Stimulated activated CD8-positive, alpha-beta memory T cell treated with anti-CD3 and anti-CD28 coated beads, Interleukin-4, amount 100 ng/mL, for 48 hours (primary cell): Measurements from ENCODE around the gene PASD1.
"Not testable (repeated sequence)": the region's sequence is repeated elsewhere in the genome, so short reads cannot be mapped to it uniquely, and the experiment has no call there.

Experiments
- DNase-seq: peaks from one replicate; pipeline ENCODE4 v3.0.0-alpha.2; 2020

Gene PASD1

GRCh38 chrX:151563449-151563848, at the start of gene PASD1:
TSS of gene PASD1 (plus strand) at chrX:151563675. CDS start at chrX:151601554, 37,879 bp downstream.
- DNase-seq, result no peak

GRCh38 chrX:151515237-151515636, 48.2 kb upstream of the PASD1 start:
- DNase-seq, result no peak

GRCh38 chrX:151516538-151517187, 46.8 kb upstream of the PASD1 start:
- DNase-seq, result no peak

GRCh38 chrX:151517421-151517820, 46.1 kb upstream of the PASD1 start:
- DNase-seq, result no peak

- DNase-seq, result no peak
These were observed 40.1 kb upstream of the PASD1 start for GRCh38 chrX:151523351-151523750.

GRCh38 chrX:151536571-151536970, 26.9 kb upstream of the PASD1 start:
- no peak for DNase-seq

- DNase-seq, result no peak
These were observed 25.9 kb upstream of the PASD1 start for GRCh38 chrX:151537572-151537971.

- no peak for DNase-seq
These were observed 25.0 kb upstream of the PASD1 start for GRCh38 chrX:151538190-151539122.

GRCh38 chrX:151543706-151544105, 19.8 kb upstream of the PASD1 start:
- DNase-seq, result no peak

GRCh38 chrX:151546226-151546625, 17.2 kb upstream of the PASD1 start:
- DNase-seq, result not testable (repeated sequence)

GRCh38 chrX:151551176-151551575, 12.3 kb upstream of the PASD1 start:
- DNase-seq, result not testable (repeated sequence)

- DNase-seq, result no peak
These were observed 10.7 kb upstream of the PASD1 start for GRCh38 chrX:151552743-151553142.

GRCh38 chrX:151555301-151555700, 8.2 kb upstream of the PASD1 start:
- DNase-seq, result not testable (repeated sequence)

GRCh38 chrX:151562485-151562884, 990 bp upstream of the PASD1 start:
- DNase-seq, result not testable (repeated sequence)

- DNase-seq, result not testable (repeated sequence)
These were observed 472 bp upstream of the PASD1 start for GRCh38 chrX:151563003-151563402.

- no peak for DNase-seq
These were observed 560 bp downstream of the PASD1 start for GRCh38 chrX:151564035-151564434.

- not testable (repeated sequence) for DNase-seq
These were observed 3.4 kb downstream of the PASD1 start for GRCh38 chrX:151566872-151567271.

GRCh38 chrX:151570561-151570960, 7.1 kb downstream of the PASD1 start:
- no peak for DNase-seq

- DNase-seq, result not testable (repeated sequence)
These were observed 29.9 kb downstream of the PASD1 start for GRCh38 chrX:151593384-151593783.

- no peak for DNase-seq
These were observed 32.8 kb downstream of the PASD1 start for GRCh38 chrX:151596282-151596681.

GRCh38 chrX:151604931-151605330, 41.5 kb downstream of the PASD1 start:
- DNase-seq, result no peak

GRCh38 chrX:151609222-151609621, 45.7 kb downstream of the PASD1 start:
- DNase-seq, result no peak

- DNase-seq, result no peak
These were observed 57.9 kb downstream of the PASD1 start for GRCh38 chrX:151621422-151621821.

- DNase-seq, result no peak
These were observed 61.2 kb downstream of the PASD1 start for GRCh38 chrX:151624677-151625076.
